ENCODE results near the gene RAPGEFL1. TPM values are rescaled to one million over a fixed set of nuclear protein-coding genes. Genes with fewer than 3 reads are reported as not detected.

The RAPGEFL1 gene
- 0.70 and 0.98 TPM in 2 replicates for total RNA-seq (ENCODE audit: low replicate concordance)

DNA sequence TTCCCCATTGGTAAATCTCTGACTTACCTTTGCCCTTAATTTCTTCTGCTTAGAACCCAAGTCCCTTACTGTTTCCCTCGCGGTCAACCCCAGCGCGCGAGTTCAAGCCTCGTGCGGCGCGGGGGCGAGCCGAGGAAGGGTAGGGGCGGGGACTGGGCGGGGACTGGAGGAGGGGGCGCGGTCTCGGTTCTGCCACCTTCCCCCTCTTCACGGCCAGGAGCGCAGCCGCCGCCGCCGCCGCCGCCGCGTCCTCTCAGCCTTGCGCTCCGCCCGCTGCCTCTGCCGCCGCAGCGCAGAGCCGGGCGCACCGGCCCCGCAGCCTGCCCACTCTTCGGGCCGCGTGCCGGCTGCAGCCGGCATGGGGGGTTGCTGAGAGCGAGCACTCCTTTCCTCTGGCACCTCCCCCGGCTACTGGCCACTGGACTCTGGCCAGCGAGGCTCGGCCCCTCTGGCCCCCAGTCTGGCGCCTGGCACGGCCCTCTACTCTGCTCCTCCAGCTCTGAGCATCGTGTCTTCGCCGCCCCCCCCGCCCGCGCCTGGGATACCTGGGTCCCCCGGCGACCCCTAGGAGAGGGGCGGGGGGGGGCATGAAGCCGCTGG lies at the start of gene RAPGEFL1:
TSS of gene RAPGEFL1 (plus strand) at position 196 of the 600 bp plus-strand sequence. CDS start at position 588, 392 bp downstream.

DNA sequence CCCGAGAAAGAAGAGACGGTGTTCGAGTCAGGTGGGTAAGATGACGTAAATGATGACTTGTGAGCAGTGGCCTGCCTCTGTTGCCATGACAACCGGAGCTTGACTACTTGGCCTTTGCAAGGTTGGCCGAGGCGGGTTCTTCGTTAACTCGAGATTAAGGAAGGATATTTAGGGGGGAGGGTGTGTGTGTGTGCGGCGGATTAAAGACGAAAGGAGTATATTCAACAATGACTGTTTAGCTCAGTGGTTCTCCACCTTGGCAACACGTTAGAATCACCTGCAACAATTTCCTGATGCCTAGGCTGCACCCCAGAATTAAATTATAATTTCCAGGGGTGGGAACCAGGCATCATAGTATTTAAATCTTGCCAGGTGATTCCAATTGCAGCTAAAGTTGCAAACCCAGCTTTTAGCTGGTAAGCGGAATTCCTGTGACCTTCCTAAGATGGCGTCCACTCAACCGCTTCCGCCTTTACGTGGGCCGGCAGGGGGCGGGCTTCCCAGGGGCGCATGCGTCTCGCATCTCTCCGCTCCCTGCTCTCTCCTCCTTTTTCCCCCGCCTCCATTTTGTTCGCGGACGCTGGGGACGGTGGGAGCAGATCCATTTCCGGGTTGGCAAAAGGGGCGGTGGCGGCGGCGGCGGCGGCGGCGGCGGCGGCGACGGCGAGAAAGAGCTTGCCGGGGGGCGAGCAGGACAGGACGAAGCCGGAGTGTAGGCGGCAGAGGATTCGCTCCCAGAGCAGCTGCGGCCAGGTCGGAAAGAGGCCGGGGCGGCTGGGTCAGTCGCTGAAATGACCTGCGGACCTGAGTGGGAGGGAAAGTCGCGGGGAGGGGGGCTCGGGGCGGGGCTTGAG lies 41.7 kb downstream of the RAPGEFL1 start, which contains the start of gene WIPF2:
TSS of gene WIPF2 (plus strand) at position 565 of the 854 bp plus-strand sequence. CDS start 37,156 bp downstream, outside the sequence.

Other genes with a start within 250 kb of the RAPGEFL1 start
- 107 and 108 TPM in 2 replicates for gene ORMDL3, start 249.9 kb upstream of the RAPGEFL1 start, total RNA-seq (ENCODE audit: low replicate concordance)
- not detected in 2 replicates for gene LRRC3C, start 249.7 kb upstream of the RAPGEFL1 start, total RNA-seq (ENCODE audit: low replicate concordance)
- not detected in 2 replicates for gene GSDMA, start 214.5 kb upstream of the RAPGEFL1 start, total RNA-seq (ENCODE audit: low replicate concordance)
- 57.9 and 103 TPM in 2 replicates for gene PSMD3, start 196.7 kb upstream of the RAPGEFL1 start, total RNA-seq (ENCODE audit: low replicate concordance)
- gene CSF3, start 162.0 kb upstream of the RAPGEFL1 start, total RNA-seq (ENCODE audit: low replicate concordance), result 0.08 TPM in 1 of 2 replicates, not detected in the other
- gene MED24, start 123.1 kb upstream of the RAPGEFL1 start, total RNA-seq (ENCODE audit: low replicate concordance), result 26.2 and 37.4 TPM in 2 replicates
- gene THRA, start 114.5 kb upstream of the RAPGEFL1 start, total RNA-seq (ENCODE audit: low replicate concordance), result 18.9 and 52.8 TPM in 2 replicates
- gene NR1D1, start 76.9 kb upstream of the RAPGEFL1 start, total RNA-seq (ENCODE audit: low replicate concordance), result 0.90 and 0.94 TPM in 2 replicates
- 24.0 and 26.5 TPM in 2 replicates for gene MSL1, start 55.5 kb upstream of the RAPGEFL1 start, total RNA-seq (ENCODE audit: low replicate concordance)
- 16.8 and 18.0 TPM in 2 replicates for gene CASC3, start 36.9 kb upstream of the RAPGEFL1 start, total RNA-seq (ENCODE audit: low replicate concordance)
- gene WIPF2, start 41.8 kb downstream of the RAPGEFL1 start, total RNA-seq (ENCODE audit: low replicate concordance), result 3.6 and 4.1 TPM in 2 replicates
- 1.5 and 5.6 TPM in 2 replicates for gene CDC6, start 110.4 kb downstream of the RAPGEFL1 start, total RNA-seq (ENCODE audit: low replicate concordance)
- 5.7 and 11.7 TPM in 2 replicates for gene RARA, start 131.7 kb downstream of the RAPGEFL1 start, total RNA-seq (ENCODE audit: low replicate concordance)
- 0.23 and 0.35 TPM in 2 replicates for gene GJD3, start 187.3 kb downstream of the RAPGEFL1 start, total RNA-seq (ENCODE audit: low replicate concordance)
- 1.4 and 20.0 TPM in 2 replicates for gene TOP2A, start 240.4 kb downstream of the RAPGEFL1 start, total RNA-seq (ENCODE audit: low replicate concordance)